Hematopoietic multipotent progenitor cell treated with erythropoietin and hydrocortisone succinate and interleukin-3 and kit ligand, for 17 days (in vitro differentiated cells): ENCODE measurements around the gene ARF6.
"Not testable (repeated sequence)": the region's sequence is repeated elsewhere in the genome, so short reads cannot be mapped to it uniquely, and the experiment has no call there.

Experiments
- DNase-seq: peaks from one replicate; pipeline ENCODE4 v3.0.0-alpha.2; 2015; ENCODE audit warnings: low spot score

The ARF6 gene

GRCh38 chr14:49892636-49893308 lies at the start of gene ARF6:
ARF6 (plus strand) TSS chr14:49893082; CDS start chr14:49893737, 655 bp downstream.
- DNase-seq = peak; percentile 97

DNA sequence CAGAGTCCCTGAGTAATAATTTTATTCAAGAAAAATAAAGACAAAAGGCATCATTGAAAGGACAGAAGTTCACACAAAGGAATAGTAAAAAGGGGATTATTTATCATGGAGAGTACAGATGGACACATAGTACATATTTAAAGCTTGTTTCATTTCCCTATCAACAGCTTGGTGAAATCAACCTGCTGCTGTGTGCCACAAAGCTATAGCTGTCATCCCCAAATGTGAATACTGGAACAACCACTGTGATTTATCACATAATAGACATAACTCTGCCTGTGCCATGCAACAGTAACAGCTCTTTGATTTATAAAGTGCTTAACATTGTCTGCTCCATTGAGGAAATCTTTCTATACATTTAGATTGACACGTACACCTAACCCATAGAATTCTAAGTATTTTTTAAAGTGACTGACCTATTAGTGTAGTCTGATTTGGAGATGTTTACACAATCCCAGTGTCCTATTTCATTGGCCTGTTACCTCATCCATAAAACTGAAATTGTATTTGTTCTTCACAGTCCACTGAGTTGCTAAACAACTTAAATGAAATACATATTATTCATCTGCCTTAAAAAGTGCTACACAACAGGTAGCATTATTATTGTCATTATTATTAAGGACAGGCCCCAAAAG lies 43.6 kb upstream of the ARF6 start:
- no peak for DNase-seq

- peak; percentile 49 for DNase-seq
Measured at GRCh38 chr14:49851813-49852212, 41.1 kb upstream of the ARF6 start.

GRCh38 chr14:49852301-49853157 lies 40.4 kb upstream of the ARF6 start, which contains the start of gene NEMF:
NEMF (minus strand) TSS chr14:49852788; CDS start chr14:49852753, 35 bp downstream.
- DNase-seq = peak; percentile 94

DNA sequence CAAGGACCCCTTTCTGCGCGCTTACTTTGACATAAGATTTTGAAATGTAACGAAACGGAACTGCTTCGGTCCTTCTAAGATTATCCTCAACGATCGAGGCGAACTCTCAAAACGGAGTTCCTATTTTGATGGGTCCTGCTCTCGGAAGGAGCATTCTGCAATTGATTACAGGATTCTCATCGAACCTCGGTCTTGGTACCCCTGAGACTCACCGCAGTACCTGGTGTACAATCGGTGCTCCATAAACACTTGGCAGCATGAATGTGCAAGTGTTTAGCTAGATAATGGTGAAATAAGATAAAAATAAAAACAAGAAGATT lies 39.8 kb upstream of the ARF6 start:
- DNase-seq = no peak

DNA sequence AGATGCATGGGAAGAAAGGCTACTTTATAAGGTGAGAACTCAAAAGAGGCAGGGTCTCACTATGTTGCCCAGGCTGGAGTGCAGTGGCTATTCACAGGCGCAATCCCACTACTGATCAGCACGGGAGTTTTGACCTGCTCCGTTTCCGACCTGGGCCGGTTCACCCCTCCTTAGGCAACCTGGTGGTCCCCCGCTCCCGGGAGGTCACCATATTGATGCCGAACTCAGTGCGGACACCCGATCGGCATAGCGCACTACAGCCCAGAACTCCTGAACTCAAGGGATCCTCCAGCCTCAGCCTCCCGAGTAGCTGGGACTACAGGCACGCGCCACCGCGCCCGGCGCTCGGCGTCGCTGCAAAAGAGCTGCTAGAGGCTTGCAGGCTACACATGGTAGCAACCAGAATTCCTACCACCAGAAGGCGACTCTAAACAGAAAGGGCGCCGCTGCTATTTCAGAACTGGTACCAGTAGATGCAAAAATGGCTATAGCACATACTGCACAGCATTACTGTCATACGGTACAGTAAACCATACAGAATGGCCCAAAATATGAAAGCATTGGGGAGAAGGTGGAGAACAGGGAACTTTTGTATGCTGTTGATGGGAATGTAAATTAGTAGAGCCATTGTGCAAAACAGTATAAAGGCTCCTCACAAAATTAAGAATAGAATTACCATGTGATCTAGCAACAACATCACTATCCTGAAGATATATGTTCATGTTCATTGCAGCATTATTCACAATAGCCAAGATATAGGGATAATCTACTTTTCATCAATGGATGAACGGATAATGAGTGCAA lies 39.1 kb upstream of the ARF6 start:
- DNase-seq = peak; percentile 73

DNA sequence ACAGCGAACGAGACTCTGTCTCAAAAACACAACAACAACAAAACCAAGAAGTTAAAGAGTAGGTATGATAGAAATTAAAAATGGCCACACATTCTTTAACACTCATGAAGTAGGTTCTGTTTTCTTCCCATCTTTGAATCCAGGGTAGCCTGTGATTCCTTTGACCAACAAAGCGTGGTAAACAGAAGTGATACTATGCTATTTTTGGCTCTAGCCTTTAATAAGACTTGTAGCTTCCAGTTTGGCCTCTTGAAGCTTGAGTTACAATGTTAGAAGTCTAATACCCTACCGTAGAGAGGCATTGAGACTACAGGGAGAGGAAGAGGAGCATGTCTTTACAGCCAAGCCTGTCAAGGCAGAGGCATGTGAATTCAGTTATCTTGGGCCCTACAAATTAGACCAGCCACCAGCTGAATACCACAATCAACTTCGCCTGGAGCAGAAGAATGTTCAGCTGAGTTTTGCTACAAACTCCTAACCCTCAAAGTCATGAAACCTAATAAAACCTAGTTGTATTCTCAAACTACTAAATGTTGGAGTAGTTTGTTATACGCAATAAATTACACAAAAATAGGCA lies 35.4 kb upstream of the ARF6 start:
- no peak for DNase-seq

- DNase-seq = no peak
Measured at GRCh38 chr14:49858383-49858782, 34.5 kb upstream of the ARF6 start.

GRCh38 chr14:49860988-49861698 lies 31.7 kb upstream of the ARF6 start:
- no peak for DNase-seq

- DNase-seq = no peak
Measured at GRCh38 chr14:49861699-49862088, 31.2 kb upstream of the ARF6 start.

GRCh38 chr14:49862089-49862673 lies 30.7 kb upstream of the ARF6 start:
- DNase-seq = peak; percentile 96

DNA sequence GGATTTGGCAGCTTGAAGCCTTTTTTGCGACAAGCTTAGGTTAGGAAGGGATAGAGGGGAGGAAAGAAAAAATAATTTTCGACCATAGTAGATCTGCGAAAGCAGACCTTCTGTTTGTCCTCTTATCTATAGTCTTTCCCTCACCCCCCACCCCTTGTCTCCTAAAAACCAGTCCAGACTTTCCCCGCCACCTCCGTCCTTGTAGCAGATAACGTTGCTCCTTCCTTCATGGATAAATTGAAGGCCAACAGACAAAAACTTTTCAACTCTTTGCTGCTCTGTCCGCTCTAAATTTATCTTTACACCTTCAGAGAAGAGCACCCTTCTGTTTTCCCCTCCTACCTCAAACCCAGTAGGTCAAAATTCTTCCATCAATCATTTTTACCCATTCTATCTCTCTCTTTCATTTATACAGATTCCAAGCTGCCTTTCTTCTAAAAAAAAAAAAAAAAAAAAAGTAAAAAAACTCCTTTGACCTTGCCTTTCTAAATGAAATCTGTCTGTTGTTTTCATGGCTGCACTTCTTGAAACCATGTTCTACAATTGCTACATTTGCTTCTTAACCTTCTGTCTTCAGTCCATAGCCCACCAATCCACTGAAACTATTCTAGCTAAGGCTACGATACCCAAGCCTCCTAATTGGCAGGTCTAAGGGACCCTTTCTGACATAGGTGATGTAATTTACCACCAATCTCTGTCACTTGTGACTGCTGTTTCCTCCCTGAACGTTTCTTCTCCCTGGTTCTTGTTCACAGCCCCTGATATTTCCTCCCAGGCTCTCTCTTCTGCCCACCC lies 29.2 kb upstream of the ARF6 start:
- DNase-seq = peak; percentile 52

DNA sequence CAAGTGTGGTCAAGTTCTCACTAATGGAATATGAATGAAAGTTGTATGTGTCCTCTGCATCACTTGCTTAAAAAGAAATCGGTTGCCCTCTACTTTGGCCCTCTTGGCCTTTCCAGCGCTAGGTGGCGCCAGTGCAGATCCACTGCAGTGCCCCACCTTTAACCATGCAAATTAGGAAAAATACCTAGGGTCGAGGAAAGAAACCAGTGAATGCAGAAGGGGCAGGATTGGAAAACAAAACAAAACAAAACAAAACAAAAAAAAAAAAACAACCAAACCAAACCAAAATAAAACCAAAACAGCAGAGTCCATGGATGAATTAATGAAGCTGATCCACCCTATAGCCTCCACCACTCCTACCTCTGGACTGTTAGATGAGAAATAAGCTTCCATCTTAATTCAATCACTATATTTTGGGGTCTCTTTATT lies 27.4 kb upstream of the ARF6 start:
- peak; percentile 90 for DNase-seq

GRCh38 chr14:49867831-49868719 lies 24.8 kb upstream of the ARF6 start:
- peak; percentile 95 for DNase-seq

DNA sequence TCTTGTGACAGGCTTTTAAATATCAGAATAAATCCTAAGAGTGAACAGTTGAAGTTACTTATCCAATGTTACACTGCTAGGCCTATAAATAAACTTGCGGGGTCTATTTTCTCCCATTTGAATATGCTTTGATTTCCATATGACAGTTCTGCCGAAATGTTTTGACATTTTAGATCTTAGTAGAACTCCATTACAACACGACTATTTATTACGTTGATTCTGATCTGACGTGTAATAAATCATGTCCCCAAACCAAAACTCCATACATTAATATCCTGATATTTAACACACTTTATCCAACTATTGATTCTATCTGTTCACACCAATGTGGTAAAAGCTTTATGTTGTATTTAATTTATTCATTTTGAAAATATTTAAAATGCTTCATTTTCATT lies 24.2 kb upstream of the ARF6 start:
- no peak for DNase-seq

GRCh38 chr14:49870908-49871307 lies 22.0 kb upstream of the ARF6 start:
- no peak for DNase-seq

GRCh38 chr14:49873548-49873947 lies 19.3 kb upstream of the ARF6 start:
- DNase-seq = not testable (repeated sequence)

DNA sequence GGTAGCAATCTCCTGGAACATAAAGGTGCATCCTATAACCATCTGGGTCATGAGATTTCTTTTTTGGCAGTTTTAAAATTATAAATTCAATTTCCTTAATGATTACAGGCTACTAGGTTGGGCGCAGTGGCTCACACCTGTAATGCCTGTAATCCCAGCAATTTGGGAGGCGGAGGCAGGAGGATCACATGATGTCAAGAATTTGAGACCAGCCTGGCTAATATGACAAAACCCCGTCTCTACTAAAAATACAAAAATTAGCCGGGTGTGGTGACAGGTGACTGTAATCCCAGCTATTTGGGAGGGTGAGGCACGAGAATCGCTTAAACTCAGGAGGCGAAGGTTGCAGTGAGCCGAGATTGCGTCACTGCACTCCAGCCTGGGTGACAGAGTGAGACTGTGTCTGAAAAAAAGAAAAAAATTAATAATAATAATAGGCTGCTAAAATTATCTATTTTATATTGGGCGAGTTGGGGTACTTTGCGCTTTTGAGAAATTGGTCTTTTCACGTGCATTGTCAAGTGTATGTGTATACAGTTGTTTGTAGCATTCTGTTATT lies 17.2 kb upstream of the ARF6 start:
- DNase-seq = no peak
